Measurements from ENCODE around the gene WRNIP1.
"Not testable (repeated sequence)": the region's sequence is repeated elsewhere in the genome, so short reads cannot be mapped to it uniquely, and the experiment has no call there.

Gene WRNIP1

DNA sequence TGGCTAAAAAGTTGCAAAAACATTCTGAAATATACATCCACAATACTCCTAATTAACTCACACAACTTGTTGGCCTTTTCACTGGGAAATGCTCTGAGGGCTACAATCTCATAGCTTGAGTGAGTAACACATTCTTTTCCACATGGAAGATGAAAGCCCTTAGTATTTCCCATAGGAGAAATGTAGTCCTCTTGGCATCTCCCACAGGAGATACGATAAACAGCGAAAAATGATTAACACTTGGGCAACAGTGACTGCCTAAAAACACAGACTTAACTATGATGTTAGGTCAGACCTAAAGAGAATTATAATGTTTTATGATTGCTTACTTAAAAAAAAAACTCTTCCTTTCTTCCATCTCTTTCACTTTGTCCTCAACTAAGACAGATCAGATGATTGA lies 23.4 kb upstream of the WRNIP1 start:
- FAIRE-seq = no peak

DNA sequence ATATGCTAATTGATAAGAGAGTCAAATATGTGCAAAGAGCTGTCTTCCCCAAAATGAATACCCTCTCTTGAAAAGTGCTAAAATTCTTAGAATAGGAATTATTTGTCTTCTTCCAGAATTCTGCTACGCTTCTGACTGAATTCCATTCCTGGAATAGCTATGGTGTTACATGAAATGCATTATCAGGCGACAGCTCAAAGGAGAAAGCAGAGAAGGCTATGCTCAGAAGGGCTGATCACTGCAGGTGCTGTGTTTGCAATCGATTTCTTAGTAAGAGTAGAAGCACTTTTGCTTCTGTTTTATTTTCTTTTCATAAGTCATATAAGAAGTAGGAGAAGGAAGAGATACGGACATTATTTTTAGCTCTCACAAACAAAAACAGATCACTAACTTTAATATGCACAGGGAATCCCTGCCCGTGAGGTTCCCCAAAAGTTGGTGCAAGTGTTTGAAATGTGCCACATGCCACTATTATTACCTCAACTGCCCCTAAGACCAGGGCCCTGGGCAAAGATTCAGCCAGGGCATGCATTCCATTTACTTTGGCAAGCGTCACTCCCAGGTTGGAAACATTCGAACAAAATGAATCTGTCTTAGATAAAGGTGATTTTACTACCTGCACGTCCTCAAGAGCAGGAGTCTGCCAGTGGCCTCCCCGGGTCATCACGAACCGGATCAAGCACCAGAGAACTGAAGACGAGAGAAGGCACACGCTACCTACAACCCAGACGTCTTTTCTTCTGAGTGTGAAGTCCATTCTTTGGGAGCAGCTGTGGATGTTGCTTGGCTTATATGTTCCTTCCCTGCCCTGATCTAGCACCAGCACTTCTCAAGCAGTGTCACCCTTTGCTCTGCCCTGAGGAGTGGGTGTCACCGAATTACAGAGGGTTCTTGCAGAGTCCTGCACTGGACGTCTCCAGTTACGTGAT lies 21.6 kb upstream of the WRNIP1 start:
- FAIRE-seq = no peak

DNA sequence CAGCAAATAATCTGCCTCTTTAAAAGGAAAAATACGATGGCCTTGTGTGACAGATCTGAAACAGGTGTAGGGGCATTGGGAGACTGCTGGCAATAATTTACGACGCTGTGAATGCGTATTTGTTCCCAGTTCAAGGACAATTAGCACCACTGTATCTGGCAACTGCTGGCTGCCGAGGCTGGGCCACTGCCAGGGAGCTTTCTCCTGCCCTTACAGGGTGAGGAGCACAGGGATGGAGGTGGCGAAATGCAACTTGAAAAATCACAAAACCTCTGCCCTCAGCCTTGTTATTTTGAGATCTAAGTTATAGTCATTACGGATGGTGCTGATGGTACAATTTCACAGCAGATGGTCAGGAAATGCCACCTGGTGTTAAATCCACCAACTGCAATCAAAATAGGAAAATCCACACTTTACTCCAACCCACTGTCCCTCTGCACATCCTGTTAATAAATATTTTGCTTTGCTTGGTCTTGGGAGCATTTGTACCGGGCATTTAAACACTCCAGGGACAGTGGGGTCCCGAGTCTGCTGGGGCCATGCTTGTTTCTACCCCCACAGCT lies 20.9 kb upstream of the WRNIP1 start:
- FAIRE-seq = no peak

DNA sequence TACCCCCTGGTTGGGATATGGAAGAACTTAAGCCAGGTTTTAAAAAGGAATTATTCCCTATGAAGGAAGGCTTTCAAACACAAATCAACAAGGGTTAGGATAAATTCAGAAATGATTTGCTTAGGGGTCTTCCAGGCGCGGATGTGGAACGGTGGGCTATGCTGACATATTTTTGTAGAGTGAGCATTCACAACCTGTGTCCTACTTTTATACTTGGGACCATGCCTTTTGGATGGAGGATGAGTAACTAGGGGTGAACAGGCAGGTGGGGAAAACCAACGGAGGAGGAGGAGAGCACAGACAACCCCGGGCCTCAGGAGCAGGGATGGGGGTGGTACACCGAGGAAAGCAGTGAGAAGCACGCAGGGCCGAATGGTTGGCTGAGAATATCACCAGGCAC lies 20.4 kb upstream of the WRNIP1 start:
- FAIRE-seq = no peak

DNA sequence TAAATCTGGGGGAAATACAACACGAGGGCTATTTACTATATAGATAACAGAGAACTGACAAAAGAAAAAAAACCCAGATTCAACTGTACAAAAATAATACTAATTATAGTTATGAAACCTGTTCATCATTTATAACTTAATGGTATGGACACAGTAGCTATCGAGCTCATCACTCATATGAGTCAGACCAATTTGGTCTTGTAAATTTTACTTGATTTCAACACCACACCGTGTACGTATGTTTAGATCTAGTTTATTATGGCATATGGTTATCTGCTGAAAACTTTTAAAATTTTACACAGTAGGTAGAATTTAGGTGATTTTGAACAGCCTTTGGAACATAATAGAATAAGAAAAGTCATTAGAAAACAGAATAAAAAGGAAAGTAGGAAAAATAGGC lies 19.9 kb upstream of the WRNIP1 start:
- no peak for FAIRE-seq

DNA sequence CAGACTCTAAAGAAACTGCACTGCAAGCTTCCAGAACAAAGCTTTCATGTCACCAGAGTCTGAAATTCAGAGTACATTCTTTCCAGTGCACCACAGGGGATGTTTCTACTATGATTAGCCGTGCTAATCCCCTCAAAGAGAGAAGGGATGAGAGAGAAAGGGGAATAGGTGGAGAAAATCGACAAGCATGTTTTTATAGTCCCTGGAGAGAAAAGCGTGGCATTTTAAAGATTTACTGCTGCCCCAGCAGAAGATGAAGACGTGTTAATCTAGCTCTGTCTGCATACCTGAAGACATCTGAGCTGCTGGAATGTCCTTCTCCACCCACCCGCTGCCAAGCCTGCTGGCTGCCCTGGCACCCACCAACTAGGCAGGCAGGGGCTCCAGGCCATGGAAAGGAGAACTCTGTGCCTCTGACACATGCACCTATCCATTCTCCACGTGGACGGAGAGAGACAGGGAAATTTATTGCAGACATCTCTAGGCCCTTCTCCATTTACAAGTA lies 18.6 kb upstream of the WRNIP1 start:
- no peak for FAIRE-seq

DNA sequence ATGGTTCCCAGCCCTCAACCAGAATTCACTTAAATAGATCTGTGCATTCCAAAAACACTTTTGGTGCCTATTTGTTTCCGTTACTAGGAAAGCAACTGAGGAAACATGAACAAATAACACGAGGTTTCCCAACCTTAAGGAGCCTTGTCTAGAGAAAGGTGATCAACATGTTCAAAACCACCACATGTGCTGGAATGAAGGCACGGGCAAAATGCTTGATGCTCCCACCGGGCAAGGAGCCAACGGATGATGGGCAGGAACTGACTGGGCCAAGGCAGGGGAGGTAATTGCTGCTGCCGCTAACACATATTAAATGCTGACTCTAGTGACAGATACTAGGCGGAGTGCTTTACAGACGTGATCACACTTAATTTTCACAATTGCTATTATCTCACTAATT lies 17.0 kb upstream of the WRNIP1 start:
- no peak for FAIRE-seq

DNA sequence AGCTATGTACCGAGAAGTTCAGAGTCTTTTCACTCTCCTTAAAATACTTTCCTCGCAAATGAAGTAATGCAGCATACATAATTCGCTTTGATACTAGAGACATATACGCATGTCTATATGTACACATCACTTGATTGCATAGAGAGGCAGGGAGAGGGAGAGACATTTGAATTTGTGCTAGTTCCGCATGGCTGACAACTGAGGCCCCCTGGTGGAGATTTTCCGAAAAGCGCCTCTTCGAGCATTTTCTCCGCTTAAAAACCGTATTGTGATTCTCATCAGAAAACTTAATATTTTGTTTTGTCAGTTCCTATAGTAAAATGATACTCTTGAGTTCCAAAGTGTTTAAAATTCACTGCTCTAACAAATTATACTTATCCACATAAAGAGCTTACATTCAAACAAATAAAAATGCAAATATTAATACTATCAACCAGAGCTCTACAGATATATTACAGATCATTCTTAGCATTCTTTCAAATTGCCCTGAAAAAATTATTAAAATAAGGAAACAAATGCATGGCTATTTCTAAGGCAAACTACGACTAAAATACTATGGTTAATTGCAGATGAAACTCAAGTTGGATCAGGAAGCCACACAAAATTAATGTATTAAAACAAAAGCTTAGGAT lies 15.1 kb upstream of the WRNIP1 start:
- peak; percentile 86 for FAIRE-seq

DNA sequence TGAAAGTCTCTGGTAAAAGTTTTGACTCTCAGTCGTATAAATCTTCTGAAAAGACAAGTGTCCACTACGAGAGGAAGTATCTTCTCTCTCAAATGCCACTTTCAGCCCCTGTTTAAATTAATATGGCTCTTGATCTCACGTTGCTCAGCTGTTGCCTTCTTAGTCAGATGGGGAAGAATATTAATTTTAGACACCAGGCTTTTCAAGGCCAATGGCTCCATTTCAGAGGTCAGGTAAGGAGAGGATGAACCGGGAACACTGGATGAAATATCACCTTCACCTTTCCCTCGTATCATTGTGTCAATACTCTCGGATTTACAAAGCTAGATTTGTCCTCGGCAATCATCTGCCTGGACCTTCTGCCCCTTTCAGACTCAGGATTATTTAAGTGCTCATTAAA lies 14.4 kb upstream of the WRNIP1 start, which contains the start of gene MYLK4:
Gene MYLK4, minus strand, starts transcription at position 91 of the 400 bp plus-strand sequence. CDS start 1,628 bp downstream, outside the sequence.
- FAIRE-seq = no peak

DNA sequence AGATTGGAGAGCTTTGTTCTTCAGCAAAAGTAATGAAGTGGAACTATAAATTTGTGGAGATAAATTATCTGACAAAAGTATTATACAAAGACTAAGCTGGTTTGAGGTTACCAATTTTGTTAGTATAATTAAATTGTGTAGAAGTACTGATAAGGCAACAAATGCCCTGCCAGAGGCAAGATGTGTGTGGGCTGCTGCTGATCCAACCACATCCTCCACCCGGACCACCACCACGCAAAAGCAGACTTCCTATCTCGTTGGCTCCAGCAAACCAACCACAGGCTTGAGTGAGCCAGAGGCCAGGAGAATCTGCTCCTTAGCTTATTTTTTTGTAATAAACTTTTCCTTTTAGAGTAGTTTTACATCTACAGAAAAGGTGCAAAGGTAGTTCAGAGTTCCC lies 13.3 kb upstream of the WRNIP1 start:
- no peak for FAIRE-seq

DNA sequence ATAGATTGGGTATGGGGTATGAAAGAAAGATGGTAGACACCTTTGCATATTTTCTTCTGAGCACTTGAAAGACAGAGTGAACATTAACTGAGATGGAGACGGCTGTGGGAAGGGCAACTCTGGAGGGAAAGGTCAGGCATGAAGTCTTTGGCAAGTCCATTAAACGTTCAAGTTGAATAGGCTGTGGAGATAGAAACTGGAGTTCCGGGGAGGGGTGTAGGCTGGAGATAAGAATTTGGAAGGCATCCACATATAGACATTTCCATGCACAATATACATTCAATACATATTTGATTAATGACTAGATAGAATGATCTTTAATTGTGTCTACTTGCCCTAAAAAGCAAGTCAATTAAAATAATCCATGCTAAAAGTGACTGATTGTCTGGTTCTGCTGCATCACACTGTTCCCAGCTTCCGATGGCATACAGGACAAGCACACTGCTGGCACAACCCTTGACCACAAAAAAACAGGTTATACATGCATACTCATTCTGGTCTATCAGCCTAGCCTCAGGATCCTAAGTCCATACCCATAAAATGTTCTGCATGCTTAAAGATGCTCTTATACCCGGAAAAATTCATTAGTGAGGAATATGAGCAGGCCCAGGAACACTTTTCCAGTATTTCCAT lies 12.6 kb upstream of the WRNIP1 start:
- FAIRE-seq = no peak

DNA sequence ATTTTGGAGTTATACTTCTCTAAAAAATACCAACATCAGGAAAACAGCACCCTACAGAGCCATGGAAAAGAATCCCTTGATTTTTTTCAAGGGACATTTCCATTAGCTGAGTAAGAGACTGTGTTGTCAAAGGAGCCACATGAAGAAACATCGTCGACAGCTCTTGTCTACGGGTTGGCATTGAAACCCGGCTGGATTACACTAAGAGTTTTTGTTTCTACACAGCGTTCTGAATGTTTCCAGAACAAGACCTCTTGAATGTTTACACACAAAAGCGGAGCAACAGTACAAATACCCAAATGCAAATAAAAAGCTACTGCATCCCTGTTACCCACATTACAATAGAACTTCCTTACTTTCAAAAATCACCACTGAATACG lies 12.1 kb upstream of the WRNIP1 start:
- FAIRE-seq = no peak

DNA sequence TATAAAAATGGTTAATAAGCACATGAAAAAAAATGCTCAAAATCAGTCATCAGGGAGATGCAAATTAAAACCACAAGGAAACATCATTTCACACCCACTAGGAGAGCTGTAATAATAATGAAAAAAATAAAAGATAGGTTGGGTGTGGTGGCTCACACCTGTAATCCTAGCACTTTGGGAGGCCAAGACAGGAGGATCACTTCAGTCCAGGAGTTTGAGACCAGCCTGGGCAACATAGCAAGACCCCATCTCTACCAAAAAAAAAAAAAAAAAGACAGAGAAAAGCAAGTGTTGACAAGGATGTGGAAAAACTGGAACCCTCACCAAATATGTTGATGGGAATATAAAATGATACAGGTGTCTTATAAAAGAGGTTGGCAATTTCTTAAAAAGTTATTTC lies 11.4 kb upstream of the WRNIP1 start:
- FAIRE-seq = no peak

DNA sequence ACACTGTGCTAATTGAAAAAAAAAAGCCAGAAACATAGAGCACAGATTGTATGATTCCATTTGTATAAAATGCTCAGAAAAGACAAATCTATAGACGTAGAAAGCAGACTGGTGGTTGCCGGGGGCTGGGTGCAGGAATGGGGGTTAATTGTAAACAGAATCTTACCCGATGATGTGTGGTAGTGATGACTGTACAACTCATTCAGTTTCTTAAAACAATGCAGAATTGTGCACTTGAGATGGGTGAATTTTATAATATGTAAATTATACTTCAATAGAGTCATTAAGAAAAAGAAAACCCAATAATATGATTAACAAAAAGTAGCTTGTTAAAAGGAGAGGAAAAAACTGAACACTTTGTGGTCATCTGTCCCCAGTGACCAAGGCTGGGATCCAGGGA lies 10.8 kb upstream of the WRNIP1 start:
- FAIRE-seq = no peak

DNA sequence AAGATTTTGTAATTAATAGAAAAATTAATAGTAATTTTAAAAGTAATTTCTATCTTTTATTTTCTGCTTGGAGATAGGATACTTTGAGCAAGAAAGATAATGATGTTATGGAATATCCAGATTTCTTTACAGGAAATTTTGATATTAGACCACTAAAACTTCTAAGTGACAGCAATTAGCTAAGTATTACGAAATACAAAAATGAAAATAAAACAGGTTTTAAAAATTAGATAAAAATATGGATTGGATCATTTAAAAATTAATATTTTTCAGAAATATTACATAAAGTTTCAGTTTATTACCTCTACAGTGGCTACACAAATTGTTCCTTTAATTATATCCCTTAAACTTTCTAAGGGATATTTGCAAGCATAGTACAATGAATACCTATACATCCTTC lies 10.3 kb upstream of the WRNIP1 start:
- no peak for FAIRE-seq

DNA sequence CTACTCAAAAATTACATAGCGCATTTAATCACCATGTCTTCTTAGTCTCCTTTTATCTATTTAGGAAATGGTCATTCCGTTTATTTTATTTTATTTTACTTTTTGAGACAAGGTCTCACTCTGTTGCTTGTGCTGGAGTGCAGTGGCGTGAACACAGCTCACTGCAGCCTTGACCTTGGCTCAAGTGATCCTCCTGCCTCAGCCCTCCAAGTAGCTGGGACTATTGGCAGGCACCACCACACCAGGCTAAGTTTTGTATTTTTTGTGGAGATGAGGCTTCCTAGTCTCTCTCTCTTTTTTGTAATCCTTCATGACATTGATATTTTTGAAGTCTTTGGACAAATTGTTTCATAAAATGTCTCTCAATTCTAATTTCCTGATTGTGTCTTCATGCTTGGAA lies 9.7 kb upstream of the WRNIP1 start:
- FAIRE-seq = no peak

DNA sequence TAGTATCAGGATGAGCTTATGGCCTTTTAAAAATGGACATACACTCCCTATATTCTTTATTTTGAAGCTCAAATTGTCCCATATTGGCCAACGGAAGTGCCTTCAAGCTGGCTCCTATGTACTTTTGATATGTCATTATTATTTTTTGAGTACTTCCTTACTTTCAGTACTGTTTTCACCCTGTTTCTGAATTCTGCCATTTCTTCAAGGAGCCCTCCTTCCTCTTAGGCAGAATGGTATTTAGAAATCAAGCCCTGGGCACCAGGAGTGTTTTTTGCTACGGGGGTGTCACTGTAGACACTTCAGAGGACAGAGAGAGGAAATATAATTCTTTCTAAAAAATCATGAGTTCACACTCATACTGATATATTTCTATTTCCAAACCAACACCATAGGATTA lies 9.0 kb upstream of the WRNIP1 start:
- no peak for FAIRE-seq

DNA sequence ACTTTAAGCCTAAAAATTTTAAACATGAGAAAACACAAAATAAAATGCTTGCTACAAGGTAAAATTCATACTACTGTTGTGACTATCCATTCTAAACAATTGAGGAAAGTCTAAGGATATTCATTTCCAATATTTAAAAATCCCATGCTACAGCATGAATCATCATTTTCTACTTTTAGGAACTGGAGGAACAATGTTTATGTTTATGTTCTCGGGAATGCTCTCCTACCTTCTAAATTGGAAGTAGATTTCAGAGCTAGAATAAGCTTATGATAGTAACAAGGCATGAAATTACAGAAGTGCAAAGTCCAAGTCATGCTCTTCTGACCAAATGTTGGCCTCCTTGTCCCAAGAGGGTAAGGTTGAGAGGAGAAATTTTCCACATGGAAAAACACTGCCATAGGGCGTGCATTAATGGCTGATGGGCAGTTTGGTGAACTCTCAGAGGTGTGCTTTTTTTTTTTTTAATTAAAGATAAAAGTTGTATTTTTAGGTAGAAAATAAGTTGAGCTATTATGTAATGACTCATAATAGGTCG lies 8.4 kb upstream of the WRNIP1 start:
- FAIRE-seq = no peak

DNA sequence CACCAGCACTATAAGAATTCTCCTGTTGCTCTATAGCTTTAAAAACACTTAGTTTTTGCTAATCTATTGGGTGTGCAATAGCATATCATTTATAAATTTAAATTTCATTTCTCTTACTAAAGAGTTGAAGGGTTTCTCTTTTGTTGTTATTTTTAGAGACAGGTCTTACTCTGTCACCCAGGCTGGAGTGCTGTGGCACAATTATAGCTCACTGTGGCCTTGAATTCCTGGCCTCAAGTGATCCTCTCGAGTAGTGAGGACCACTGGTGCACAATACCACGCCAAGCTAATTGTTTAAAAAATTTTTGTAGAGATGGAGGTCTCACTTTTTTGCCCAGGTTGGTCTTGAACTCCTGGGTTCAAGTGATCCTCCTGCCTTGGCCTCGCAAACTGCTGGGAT lies 6.2 kb upstream of the WRNIP1 start:
- FAIRE-seq = no peak

DNA sequence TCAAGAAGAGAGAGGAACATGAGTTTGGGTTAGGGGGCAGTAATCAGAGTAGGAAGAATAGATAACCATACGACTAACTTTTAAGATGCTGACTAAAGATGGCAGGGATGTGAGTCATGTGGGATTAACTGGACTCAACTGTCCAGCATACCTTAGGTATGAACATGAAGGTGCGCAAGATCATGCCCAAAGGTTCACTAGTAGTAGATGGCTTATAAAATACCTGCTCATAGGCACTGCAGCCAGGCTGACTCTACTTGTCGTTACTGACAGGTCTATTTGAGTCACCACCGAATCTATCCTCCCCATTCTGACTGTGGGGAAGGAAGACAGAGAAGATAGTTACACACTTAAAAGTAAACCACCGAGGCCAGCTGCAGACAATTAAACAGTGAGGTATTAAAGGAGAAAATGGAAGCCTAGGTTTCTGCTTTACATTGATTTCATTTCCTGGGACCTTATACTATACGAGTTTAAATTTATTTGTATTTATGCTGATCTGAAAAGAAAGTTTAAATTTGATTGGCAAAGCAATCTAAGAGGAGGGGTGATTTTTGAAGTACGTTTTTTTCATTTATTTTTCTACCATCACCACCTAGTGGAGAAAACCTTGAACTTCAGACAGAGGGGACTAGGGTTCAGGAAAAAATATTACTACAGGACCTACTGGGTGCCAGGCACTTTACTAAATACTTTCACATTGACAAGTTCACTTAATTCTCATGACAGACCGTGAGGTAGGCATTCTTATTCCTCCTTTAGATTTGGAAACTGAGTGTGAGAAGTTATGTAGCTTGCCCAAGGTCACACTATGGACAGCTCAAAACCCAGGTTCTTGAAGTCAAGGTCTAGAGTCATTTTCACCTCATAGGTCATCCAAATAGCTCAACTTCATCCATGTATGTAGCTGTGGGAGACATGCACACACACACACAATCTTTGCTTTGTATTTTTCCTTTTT lies 4.0 kb upstream of the WRNIP1 start:
- FAIRE-seq = no peak

DNA sequence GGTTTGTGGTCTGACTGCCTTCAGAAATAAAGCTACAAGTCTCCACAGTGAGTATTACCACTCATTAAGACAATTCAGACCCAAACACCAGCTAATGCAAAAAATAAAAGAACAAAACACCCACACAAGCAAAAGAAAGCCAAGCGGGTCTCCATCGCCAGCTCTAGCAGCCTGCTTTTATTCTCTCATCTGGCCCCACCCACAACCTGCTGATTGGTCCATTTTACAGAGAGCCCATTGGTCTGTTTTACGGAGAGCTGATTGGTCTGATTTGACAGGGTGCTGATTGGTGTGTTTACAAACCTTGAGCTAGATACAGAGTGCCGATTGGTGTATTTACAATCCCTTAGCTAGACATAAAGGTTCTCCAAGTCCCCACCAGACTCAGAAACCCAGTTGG lies 2.3 kb upstream of the WRNIP1 start:
- not testable (repeated sequence) for FAIRE-seq

DNA sequence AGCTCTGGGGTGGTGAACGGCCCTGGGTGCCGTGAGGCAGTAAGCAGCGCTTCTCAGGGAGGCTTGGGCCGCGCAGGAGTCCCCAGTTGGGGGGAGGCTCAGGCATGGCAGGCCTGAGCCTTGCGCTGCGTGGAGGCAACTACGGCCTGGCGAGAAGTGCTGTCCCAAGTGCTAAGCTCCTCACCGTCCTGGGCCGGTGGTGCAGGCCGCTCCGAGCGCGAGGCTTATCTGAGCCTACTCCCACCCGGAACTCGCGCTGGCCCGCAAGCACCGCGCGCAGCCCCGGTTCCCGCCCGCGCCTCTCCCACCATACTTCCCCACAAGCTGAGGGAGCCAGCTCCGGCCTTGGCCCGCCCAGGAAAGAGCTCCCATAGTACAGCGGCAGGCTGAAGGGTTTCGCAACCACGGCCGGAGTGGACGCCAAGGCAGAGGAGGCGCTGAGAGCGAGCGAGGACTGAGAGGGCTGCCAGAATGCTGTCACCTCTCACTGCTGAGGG lies 1.8 kb upstream of the WRNIP1 start:
- no peak for FAIRE-seq

All from TTC549 (cell line).